Ovary (tissue), 9 donors: ENCODE data around the gene MBP. TPM values are rescaled to one million over a fixed set of nuclear protein-coding genes. Genes with fewer than 3 reads are reported as not detected.

Source experiments
- DNase-seq, 5 donors: peaks; one replicate each; pipeline ENCODE4 v3.0.0-alpha.2; 2019 to 2020
- H3K27ac ChIP-seq, 2 donors: fragments of 200-600 bp; one replicate each; pipeline versions ENCODE4 v1.5.1 to v1.8.0; 2019 to 2022
- H3K27me3 ChIP-seq: fragments of 200-600 bp; one replicate; pipeline ENCODE4 v1.8.0; 2022
- H3K36me3 ChIP-seq: fragments of 200-600 bp; sonication (generic); one replicate; pipeline ENCODE4 v1.5.1; 2019
- H3K4me1 ChIP-seq: one replicate; pipeline ENCODE4 v1.8.1; 2013; ENCODE audit warnings: mild to moderate bottlenecking, moderate library complexity; ENCODE audit not compliant: insufficient read depth
- H3K4me3 ChIP-seq: fragments of 200-600 bp; sonication (generic); one replicate; pipeline ENCODE4 v1.5.1; 2017
- H3K9me3 ChIP-seq, 2 donors: fragments of 200-600 bp in 1 of 2; sonication (generic) in 1 of 2; one replicate each; pipeline versions ENCODE4 v1.5.1 to v1.8.1; 2013 to 2019; ENCODE audit warnings: mild to moderate bottlenecking in 1 of 2, moderate library complexity in 1 of 2
- EP300 ChIP-seq: sonication (generic); formaldehyde crosslinking; IDR thresholded peaks from one replicate; pipeline ENCODE4 v1.6.1; 2017; ENCODE audit warnings: antibody characterized with exemption
- POLR2A ChIP-seq: fragments of 450-650 bp; IDR thresholded peaks from one replicate; pipeline ENCODE4 v1.6.1; 2017; ENCODE audit warnings: antibody characterized with exemption, mild to moderate bottlenecking, moderate library complexity
- WGBS, 3 donors: extraction: QIAGEN DNeasy Blood & Tissue Kit in 1 of 3; methylation state at CpG; one replicate each; pipeline versions ENCODE4 v1.1.5 to v1.1.7; 2013 to 2017; 5-methylcytosine and 5-hydroxymethylcytosine counted together
- intact Hi-C, 4 donors: fragments of 100-400 bp; cut with DNase I; formaldehyde crosslinking; loops; one replicate each; pipeline versions ENCODE4 v1.11.0 to v1.15.1; 2022 to 2023
- polyA plus RNA-seq, 2 donors: library from polyadenylated mRNA; stranded (reverse); fragments of 200-250 nt in 1 of 2; fragments of 350-450 nt in 1 of 2; fragmentation: Illumina TruSeq in 1 of 2; extraction: RNeasy Lipid Tissue Mini Kit (QIAGEN cat#74804) in 1 of 2; gene quantifications; one replicate each; pipeline ENCODE4 v1.2.3, GENCODE V29; 2013 to 2014
- total RNA-seq, 7 donors: library from RNA; depleted of rRNA in 2 of 7; stranded (reverse); fragments of >200 nt in 2 of 7; fragmentation: NEBNext Ultra II Directional in 3 of 7; extraction: Animal tissue kit (Norgen Biotek cat#: 25700) in 3 of 7; gene quantifications; one replicate each; pipeline versions ENCODE4 v1.1.0 to v1.2.4, GENCODE V29; 2016 to 2023
- TF ChIP-seq, protein P1 (sequence below), 3 donors: fragments of 450-650 bp in 2 of 3; fragments of 200-600 bp in 1 of 3; IDR thresholded peaks; one replicate each; pipeline versions ENCODE4 v1.5.1 to v1.8.0; 2016 to 2022; ENCODE audit warnings: antibody characterized with exemption in 3 of 3, mild to moderate bottlenecking in 1 of 3
- donor health status: DM: no; HTN: no; CAD: no; lungs with moderate emphysema.
- donor health status: DM: no; HTN: no; CAD: no.
- donor health status: Bipolar disorder and iron deficiency.
- donor health status: DM: yes; HTN: yes; CAD: no.
- donor health status: DM: no; HTN: no; CAD: no.
- donor health status: DM: yes; HTN: yes; CAD: no.

MBP gene
- total and polyA plus RNA-seq, 9 donors: 7.1 to 38.2 (median 23.2) TPM

DNA sequence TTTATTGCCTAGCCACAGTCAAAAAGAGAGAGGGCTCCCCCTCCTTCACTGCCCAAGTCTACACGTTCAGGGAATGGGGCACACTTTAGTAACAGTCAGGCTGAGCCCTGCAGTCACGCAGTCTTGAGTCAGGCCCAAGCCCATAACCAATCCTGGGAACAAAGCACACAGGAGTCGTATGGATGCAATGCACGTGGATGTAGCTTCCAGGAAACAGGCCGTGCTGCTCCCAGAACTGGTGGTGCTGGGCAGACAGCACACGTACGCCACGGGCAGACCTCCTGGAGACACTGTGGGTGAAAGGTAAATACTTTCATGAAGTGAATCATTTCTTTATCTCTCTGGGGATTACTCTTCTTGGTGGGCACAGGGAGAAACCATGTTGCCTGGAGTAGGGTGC, 30.0 kb upstream of the MBP start:
- no peaks in the 10 kb centered on the region for H3K4me1 ChIP-seq
- no peak for DNase-seq
- no peaks in the 10 kb centered on the region for H3K36me3 ChIP-seq
- no peak overlapping the region for H3K27ac ChIP-seq
- WGBS, 3 donors: 84 to 91% (median 85%) methylated on average over 8 of the region's 8 CpGs
- no peak overlapping the region for H3K4me3 ChIP-seq
- intact Hi-C loops: no loop called here
- H3K9me3 ChIP-seq: no peaks in the 10 kb centered on the region
- TF ChIP-seq POLR2A (no peak), EP300 (no peak)
- TF ChIP-seq, protein P1, sequence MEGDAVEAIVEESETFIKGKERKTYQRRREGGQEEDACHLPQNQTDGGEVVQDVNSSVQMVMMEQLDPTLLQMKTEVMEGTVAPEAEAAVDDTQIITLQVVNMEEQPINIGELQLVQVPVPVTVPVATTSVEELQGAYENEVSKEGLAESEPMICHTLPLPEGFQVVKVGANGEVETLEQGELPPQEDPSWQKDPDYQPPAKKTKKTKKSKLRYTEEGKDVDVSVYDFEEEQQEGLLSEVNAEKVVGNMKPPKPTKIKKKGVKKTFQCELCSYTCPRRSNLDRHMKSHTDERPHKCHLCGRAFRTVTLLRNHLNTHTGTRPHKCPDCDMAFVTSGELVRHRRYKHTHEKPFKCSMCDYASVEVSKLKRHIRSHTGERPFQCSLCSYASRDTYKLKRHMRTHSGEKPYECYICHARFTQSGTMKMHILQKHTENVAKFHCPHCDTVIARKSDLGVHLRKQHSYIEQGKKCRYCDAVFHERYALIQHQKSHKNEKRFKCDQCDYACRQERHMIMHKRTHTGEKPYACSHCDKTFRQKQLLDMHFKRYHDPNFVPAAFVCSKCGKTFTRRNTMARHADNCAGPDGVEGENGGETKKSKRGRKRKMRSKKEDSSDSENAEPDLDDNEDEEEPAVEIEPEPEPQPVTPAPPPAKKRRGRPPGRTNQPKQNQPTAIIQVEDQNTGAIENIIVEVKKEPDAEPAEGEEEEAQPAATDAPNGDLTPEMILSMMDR (IDR thresholded peaks at IDR 0.05): no peak
- H3K27me3 ChIP-seq: no peaks in the 10 kb centered on the region

DNA sequence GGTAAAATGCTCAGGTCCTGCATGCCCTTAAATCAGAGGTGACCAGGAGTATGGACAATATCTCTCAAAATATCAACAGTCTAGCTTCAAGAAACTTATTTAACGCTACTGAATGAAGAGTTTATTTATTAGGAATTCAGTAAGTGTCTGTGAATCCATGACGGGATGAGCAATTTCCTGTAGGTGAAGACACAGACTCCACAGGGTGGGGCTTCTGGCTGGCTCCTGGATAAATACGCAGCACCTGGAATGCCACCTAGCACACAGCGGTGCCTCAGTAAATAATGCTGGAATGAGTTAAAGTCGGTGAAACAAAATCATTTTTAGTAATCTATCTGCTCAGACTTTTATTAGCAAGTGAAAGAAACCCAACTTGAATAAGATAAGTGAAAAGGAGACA, 29.4 kb upstream of the MBP start:
- no peaks in the 10 kb centered on the region for H3K36me3 ChIP-seq
- no peak overlapping the region for H3K4me3 ChIP-seq
- H3K4me1 ChIP-seq: no peaks in the 10 kb centered on the region
- no peak for DNase-seq
- intact Hi-C loops: no loop called here
- TF ChIP-seq, protein P1 (IDR thresholded peaks at IDR 0.05): no peak
- no peak for TF ChIP-seq EP300
- TF ChIP-seq POLR2A: no peak
- 73 to 75% (median 74%) methylated on average over 5 of the region's 5 CpGs for WGBS, 3 donors
- no peak overlapping the region for H3K27ac ChIP-seq
- no peaks in the 10 kb centered on the region for H3K9me3 ChIP-seq
- H3K27me3 ChIP-seq: no peaks in the 10 kb centered on the region

DNA sequence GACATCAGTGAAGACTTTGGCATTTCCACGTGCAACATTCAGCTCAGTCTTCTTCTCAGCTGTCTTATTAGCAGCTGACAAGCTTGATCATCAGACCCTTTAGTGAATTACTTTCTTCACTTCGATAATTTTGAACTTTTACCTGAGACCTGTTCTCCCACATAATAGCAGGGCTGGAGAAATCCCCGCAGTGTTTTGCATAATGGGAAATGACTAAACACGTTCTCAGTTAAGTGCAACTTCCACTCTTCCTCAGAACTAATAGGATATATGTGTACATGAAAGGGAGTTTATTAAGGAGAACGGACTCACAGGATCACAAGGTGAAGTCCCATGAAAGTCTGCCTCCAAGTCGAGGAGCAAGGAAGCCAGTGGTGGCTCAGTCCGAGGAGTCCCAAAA, 28.8 kb upstream of the MBP start:
- 78 to 83% (median 79%) methylated on average over 7 of the region's 7 CpGs for WGBS, 3 donors
- Histone ChIP-seq H3K9me3 (no peaks in the 10 kb centered on the region), H3K27ac (no peak overlapping the region), H3K4me3 (no peak overlapping the region), H3K4me1 (no peaks in the 10 kb centered on the region), H3K27me3 (no peaks in the 10 kb centered on the region), H3K36me3 (no peaks in the 10 kb centered on the region)
- intact Hi-C loops: no loop called here
- TF ChIP-seq POLR2A (no peak), EP300 (no peak)
- TF ChIP-seq, protein P1 (IDR thresholded peaks at IDR 0.05): no peak
- DNase-seq: no peak

DNA sequence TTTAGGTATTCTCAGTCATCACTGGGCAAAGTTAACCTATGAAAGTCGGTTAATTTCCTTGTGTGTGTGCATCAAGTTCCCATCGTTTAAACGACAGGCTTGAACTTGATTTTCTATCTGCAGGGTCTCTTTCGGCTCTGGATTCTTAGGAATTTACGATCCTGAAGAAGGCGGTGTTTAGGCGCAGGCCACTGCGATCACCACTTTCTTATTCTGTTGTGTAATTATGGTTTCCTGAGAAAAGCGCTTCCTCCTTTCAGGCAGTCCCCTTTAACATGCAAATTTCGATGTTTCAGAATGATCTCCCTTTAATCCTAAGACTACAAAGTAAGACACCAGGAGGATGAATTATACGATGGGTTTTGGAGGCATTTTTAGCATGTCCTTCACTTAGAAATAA, 27.9 kb upstream of the MBP start:
- Histone ChIP-seq H3K9me3 (no peaks in the 10 kb centered on the region), H3K27me3 (no peaks in the 10 kb centered on the region), H3K4me1 (no peaks in the 10 kb centered on the region), H3K36me3 (no peaks in the 10 kb centered on the region), H3K4me3 (no peak overlapping the region), H3K27ac (no peak overlapping the region)
- WGBS, 3 donors: 64 to 73% (median 64%) methylated on average over 11 of the region's 11 CpGs
- DNase-seq: no peak
- TF ChIP-seq POLR2A: no peak
- TF ChIP-seq EP300: no peak
- TF ChIP-seq, protein P1 (IDR thresholded peaks at IDR 0.05): no peak
- intact Hi-C loops: no loop called here

DNA sequence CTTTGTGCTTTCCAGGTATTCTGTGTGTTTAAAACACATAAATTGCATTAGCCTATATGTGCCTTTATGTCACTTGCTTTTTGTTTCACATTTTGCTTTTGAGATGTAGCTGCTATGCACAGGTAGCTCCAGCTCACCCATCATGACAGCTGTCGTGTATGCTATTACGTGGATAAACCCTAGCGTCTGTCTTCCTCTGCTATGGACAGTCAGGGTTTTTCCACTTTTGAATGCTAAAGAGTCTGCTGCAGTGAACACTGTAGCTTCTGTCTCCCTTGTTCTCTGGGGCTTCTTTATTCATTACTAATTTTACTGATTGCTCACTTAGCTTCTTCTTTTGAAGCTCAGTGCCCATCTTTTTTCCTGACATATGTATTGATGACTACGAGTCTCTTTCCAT, 24.7 kb upstream of the MBP start:
- Histone ChIP-seq H3K27me3 (no peaks in the 10 kb centered on the region), H3K36me3 (no peaks in the 10 kb centered on the region), H3K4me3 (no peak overlapping the region), H3K9me3 (no peaks in the 10 kb centered on the region), H3K4me1 (no peaks in the 10 kb centered on the region), H3K27ac (no peak overlapping the region)
- TF ChIP-seq POLR2A: no peak
- TF ChIP-seq, protein P1 (IDR thresholded peaks at IDR 0.05): no peak
- TF ChIP-seq EP300: no peak
- DNase-seq: no peak
- 82 to 91% (median 84%) methylated on average over 4 of the region's 4 CpGs for WGBS, 3 donors
- intact Hi-C loops: no loop called here
